Spinal cord (tissue), 10 donors: ENCODE measurements around the gene ESPL1. TPM values are rescaled to one million over a fixed set of nuclear protein-coding genes. Genes with fewer than 3 reads are reported as not detected.
"Not testable (repeated sequence)": the region's sequence is repeated elsewhere in the genome, so short reads cannot be mapped to it uniquely, and the experiment has no call there.

Experiments
- DNase-seq, 6 donors: peaks; one replicate each; pipeline versions ENCODE4 v3.0.0 to v3.0.0-alpha.2; 2013 to 2015; ENCODE audit warnings: low spot score in 6 of 6, low read depth in 4 of 6
- H3K27ac ChIP-seq: one replicate; pipeline ENCODE4 v1.5.1; 2013; ENCODE audit warnings: low read depth, low read length, control low read depth
- H3K27me3 ChIP-seq: one replicate; pipeline ENCODE4 v1.6.1; 2013; ENCODE audit warnings: low read length; ENCODE audit not compliant: control insufficient read depth, insufficient read depth
- H3K36me3 ChIP-seq: one replicate; pipeline ENCODE4 v1.6.1; 2013; ENCODE audit warnings: low read length; ENCODE audit not compliant: control insufficient read depth, insufficient read depth
- H3K4me1 ChIP-seq: one replicate; pipeline ENCODE4 v1.6.1; 2013; ENCODE audit warnings: low read length; ENCODE audit not compliant: control insufficient read depth, insufficient read depth
- H3K4me3 ChIP-seq: one replicate; pipeline ENCODE4 v1.5.1; 2013; ENCODE audit warnings: low read depth, low read length, control low read depth
- H3K9me3 ChIP-seq: one replicate; pipeline ENCODE4 v1.6.1; 2013; ENCODE audit warnings: low read length; ENCODE audit not compliant: control insufficient read depth, insufficient read depth
- WGBS: methylation state at CpG from one replicate; pipeline ENCODE4 v1.1.5; 2013; ENCODE audit warnings: missing lambda C conversion rate; ENCODE audit not compliant: insufficient coverage; 5-methylcytosine and 5-hydroxymethylcytosine counted together
- polyA plus RNA-seq, 2 donors: library from polyadenylated mRNA; unstranded; fragments of 120-200 nt; gene quantifications; one replicate each; pipeline ENCODE4 v1.2.1, GENCODE V29; 2013; ENCODE audit not compliant: insufficient read length in 2 of 2
- total RNA-seq, 2 donors: library from RNA; depleted of rRNA in 1 of 2; stranded (reverse); fragments of 120-200 nt in 1 of 2; fragments of >200 nt in 1 of 2; gene quantifications; one replicate each; pipeline versions ENCODE4 v1.2.3 to v1.2.4, GENCODE V29; 2013 to 2014
- donor health status: healthy.

The ESPL1 gene
- total and polyA plus RNA-seq, 4 donors: 3.0 to 9.2 (median 5.2) TPM

- H3K9me3 ChIP-seq: no peaks in the 10 kb centered on the region
- no peaks in the 10 kb centered on the region for H3K27me3 ChIP-seq
- peaks cover 37% of the 10 kb centered on the region for H3K4me1 ChIP-seq
- peak within 1 kb of the TSS; percentile 100 for H3K4me3 ChIP-seq
- under 1% methylated on average over 31 of the region's 42 CpGs for WGBS
- peak; percentile 71 to 96 (median 84) for DNase-seq
- peaks cover 26% of the 10 kb centered on the region for H3K36me3 ChIP-seq
- peak within 1 kb of the TSS; percentile 97 for H3K27ac ChIP-seq
These were observed 27.2 kb downstream of the ESPL1 start, which contains the start of gene PFDN5 for GRCh38 chr12:53295070-53295890. TSS of gene PFDN5 (plus strand) at chr12:53295542. CDS start at chr12:53295568, 26 bp downstream.

- H3K27ac ChIP-seq: peak overlapping the region; percentile 97
- no peak for DNase-seq
- H3K4me3 ChIP-seq: peak overlapping the region; percentile 100
- H3K36me3 ChIP-seq: peaks cover 22% of the 10 kb centered on the region
- H3K27me3 ChIP-seq: no peaks in the 10 kb centered on the region
- 5% methylated on average over 8 of the region's 12 CpGs for WGBS
- H3K4me1 ChIP-seq: peaks cover 42% of the 10 kb centered on the region
- H3K9me3 ChIP-seq: no peaks in the 10 kb centered on the region
These were observed 27.8 kb downstream of the ESPL1 start for GRCh38 chr12:53295891-53296219.

DNA sequence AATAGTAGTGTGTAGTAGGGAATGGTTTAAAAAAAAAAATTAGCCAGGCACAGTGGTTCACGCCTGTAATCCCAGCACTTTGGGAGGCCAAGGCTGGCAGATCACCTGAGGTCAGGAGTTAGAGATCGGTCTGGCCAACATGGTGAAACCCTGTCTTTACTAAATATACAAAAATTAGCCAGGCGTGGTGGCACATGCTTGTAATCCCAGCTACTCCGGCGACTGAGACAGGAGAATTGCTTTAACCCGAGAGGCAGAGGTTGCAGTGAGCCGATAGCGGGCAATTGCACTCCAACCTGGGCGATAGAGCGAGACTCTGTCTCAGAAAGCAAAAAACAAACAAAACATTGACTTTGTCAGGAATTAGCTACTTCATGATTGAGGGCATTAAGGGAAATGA is 29.0 kb downstream of the ESPL1 start:
- H3K4me3 ChIP-seq, H3K27me3 ChIP-seq, H3K9me3 ChIP-seq, H3K27ac ChIP-seq, DNase-seq: not testable (repeated sequence)
- 98% methylated on average over 10 of the region's 10 CpGs for WGBS
- Histone ChIP-seq H3K4me1 (peaks cover 45% of the 10 kb centered on the region), H3K36me3 (peaks cover 27% of the 10 kb centered on the region)

DNA sequence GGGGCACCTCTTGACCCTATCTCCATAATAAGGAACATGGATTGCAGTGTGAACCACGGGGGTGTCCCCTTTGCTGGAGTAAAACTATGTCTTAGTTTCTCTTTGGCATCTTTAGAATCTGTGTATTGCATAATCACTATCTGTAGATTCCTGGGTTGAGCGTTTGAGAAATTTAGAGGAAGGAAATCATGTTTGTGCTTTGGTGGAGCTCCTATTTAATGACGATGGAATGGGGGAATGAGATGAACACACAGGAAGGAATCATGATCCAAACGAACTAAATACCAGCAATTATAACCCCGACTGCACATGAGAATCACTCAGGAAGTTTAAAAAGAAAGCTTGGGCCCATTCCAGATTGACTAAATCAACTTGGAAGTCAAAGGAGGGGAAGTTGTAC is 30.1 kb downstream of the ESPL1 start:
- 100% methylated on average over 2 of the region's 5 CpGs for WGBS
- Histone ChIP-seq H3K9me3 (no peaks in the 10 kb centered on the region), H3K4me1 (peaks cover 50% of the 10 kb centered on the region), H3K27ac (no peak overlapping the region), H3K36me3 (peaks cover 30% of the 10 kb centered on the region), H3K4me3 (no peak overlapping the region), H3K27me3 (no peaks in the 10 kb centered on the region)
- DNase-seq: no peak

DNA sequence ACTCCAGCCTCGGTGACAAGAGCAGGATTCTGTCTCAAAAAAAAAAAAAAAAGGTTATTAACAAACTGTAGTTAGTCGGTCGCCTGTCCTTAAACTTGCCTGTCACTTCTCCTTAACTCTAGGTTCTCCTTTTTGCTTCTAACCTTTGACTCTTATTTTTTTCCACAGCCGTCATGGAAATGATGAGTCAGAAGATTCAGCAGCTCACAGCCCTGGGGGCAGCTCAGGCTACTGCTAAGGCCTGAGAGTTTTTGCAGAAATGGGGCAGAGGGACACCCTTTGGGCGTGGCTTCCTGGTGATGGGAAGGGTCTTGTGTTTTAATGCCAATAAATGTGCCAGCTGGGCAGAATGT is 31.0 kb downstream of the ESPL1 start:
- H3K27ac ChIP-seq: peak overlapping the region; percentile 78
- H3K27me3 ChIP-seq: no peaks in the 10 kb centered on the region
- H3K9me3 ChIP-seq: no peaks in the 10 kb centered on the region
- H3K4me1 ChIP-seq: peaks cover 51% of the 10 kb centered on the region
- peaks cover 38% of the 10 kb centered on the region for H3K36me3 ChIP-seq
- DNase-seq: no peak
- H3K4me3 ChIP-seq: peak overlapping the region; percentile 89
- 71% methylated on average over 2 of the region's 5 CpGs for WGBS

GRCh38 chr12:53299454-53300180 is 31.5 kb downstream of the ESPL1 start, which contains the start of gene MYG1:
TSS of gene MYG1 (plus strand) at chr12:53299695. CDS start at chr12:53299738, 43 bp downstream.
- peak; percentile 80 to 97 (median 85) for DNase-seq
- H3K36me3 ChIP-seq: peaks cover 44% of the 10 kb centered on the region
- no peaks in the 10 kb centered on the region for H3K9me3 ChIP-seq
- peak within 1 kb of the TSS; percentile 89 for H3K4me3 ChIP-seq
- WGBS: under 1% methylated on average over 51 of the region's 51 CpGs
- peaks cover 48% of the 10 kb centered on the region for H3K4me1 ChIP-seq
- H3K27ac ChIP-seq: peak within 1 kb of the TSS; percentile 78
- H3K27me3 ChIP-seq: no peaks in the 10 kb centered on the region

GRCh38 chr12:53300187-53300586 is 32.1 kb downstream of the ESPL1 start:
- Histone ChIP-seq H3K36me3 (peaks cover 48% of the 10 kb centered on the region), H3K9me3 (no peaks in the 10 kb centered on the region), H3K4me1 (peaks cover 42% of the 10 kb centered on the region), H3K4me3 (peak overlapping the region; percentile 89), H3K27me3 (no peaks in the 10 kb centered on the region), H3K27ac (peak overlapping the region; percentile 78)
- DNase-seq: no peak
- WGBS: 4% methylated on average over 11 of the region's 12 CpGs

- Histone ChIP-seq H3K9me3 (no peaks in the 10 kb centered on the region), H3K4me3 (no peak overlapping the region), H3K36me3 (peaks cover 72% of the 10 kb centered on the region), H3K27ac (no peak overlapping the region), H3K27me3 (no peaks in the 10 kb centered on the region), H3K4me1 (peaks cover 29% of the 10 kb centered on the region)
- DNase-seq: no peak
- WGBS: 90% methylated on average over 4 of the region's 5 CpGs
These were observed 34.8 kb downstream of the ESPL1 start for GRCh38 chr12:53302903-53303302.

DNA sequence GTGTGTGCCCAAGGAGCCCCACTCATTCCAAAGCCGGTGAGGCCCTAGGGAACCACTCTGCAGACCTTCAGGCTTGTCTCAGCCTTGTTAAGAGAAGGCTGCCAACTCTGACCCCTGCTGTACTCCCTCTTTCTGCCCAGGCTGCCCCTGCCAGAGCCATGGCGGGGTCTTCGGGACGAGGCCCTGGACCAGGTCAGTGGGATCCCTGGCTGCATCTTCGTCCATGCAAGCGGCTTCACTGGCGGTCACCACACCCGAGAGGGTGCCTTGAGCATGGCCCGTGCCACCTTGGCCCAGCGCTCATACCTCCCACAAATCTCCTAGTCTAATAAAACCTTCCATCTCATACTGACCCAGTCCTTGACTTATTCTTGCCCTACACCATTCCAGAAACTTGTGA is 38.7 kb downstream of the ESPL1 start:
- Histone ChIP-seq H3K27ac (no peak overlapping the region), H3K4me3 (no peak overlapping the region), H3K9me3 (no peaks in the 10 kb centered on the region), H3K4me1 (peaks cover 5% of the 10 kb centered on the region), H3K36me3 (peaks cover 85% of the 10 kb centered on the region), H3K27me3 (no peaks in the 10 kb centered on the region)
- no peak for DNase-seq
- WGBS: 92% methylated on average over 10 of the region's 10 CpGs
